ENCODE measurements around the gene ADGRL3.

DNA sequence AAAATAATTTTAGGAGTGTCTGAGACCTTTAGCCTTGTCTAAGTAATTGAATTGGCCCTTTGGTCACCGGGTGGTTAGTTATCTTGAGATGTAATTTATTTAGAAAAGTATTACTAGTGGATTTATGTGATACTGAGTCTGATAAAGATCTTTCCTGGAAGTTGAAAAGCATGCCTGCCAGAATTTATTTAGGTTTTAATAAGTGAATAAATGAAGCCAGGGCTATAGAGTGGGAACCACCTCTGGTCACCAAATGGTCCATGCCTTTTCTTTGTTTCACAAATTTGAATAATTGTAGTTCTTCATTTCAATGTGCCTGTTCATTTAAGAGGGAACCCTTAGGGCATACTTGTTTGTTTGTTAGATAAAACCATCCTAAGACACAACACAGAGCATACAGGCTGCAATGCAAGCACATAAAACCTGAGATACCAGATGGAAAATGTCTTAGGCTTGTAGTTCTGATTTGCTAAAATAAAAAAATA, 627.8 kb downstream of the ADGRL3 start:
- TF ChIP-seq, protein P1, sequence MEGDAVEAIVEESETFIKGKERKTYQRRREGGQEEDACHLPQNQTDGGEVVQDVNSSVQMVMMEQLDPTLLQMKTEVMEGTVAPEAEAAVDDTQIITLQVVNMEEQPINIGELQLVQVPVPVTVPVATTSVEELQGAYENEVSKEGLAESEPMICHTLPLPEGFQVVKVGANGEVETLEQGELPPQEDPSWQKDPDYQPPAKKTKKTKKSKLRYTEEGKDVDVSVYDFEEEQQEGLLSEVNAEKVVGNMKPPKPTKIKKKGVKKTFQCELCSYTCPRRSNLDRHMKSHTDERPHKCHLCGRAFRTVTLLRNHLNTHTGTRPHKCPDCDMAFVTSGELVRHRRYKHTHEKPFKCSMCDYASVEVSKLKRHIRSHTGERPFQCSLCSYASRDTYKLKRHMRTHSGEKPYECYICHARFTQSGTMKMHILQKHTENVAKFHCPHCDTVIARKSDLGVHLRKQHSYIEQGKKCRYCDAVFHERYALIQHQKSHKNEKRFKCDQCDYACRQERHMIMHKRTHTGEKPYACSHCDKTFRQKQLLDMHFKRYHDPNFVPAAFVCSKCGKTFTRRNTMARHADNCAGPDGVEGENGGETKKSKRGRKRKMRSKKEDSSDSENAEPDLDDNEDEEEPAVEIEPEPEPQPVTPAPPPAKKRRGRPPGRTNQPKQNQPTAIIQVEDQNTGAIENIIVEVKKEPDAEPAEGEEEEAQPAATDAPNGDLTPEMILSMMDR (IDR thresholded peaks at IDR 0.05; ENCODE audit: low read depth, low read length, missing input control): no peak
- TF ChIP-seq JUND (IDR thresholded peaks at IDR 0.05): no peak
- TF ChIP-seq TAF1 (conservative IDR thresholded peaks at IDR 0.05): no peak
- TF ChIP-seq, protein P2, sequence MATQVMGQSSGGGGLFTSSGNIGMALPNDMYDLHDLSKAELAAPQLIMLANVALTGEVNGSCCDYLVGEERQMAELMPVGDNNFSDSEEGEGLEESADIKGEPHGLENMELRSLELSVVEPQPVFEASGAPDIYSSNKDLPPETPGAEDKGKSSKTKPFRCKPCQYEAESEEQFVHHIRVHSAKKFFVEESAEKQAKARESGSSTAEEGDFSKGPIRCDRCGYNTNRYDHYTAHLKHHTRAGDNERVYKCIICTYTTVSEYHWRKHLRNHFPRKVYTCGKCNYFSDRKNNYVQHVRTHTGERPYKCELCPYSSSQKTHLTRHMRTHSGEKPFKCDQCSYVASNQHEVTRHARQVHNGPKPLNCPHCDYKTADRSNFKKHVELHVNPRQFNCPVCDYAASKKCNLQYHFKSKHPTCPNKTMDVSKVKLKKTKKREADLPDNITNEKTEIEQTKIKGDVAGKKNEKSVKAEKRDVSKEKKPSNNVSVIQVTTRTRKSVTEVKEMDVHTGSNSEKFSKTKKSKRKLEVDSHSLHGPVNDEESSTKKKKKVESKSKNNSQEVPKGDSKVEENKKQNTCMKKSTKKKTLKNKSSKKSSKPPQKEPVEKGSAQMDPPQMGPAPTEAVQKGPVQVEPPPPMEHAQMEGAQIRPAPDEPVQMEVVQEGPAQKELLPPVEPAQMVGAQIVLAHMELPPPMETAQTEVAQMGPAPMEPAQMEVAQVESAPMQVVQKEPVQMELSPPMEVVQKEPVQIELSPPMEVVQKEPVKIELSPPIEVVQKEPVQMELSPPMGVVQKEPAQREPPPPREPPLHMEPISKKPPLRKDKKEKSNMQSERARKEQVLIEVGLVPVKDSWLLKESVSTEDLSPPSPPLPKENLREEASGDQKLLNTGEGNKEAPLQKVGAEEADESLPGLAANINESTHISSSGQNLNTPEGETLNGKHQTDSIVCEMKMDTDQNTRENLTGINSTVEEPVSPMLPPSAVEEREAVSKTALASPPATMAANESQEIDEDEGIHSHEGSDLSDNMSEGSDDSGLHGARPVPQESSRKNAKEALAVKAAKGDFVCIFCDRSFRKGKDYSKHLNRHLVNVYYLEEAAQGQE (IDR thresholded peaks at IDR 0.05): no peak
- no peak for TF ChIP-seq YY1 (IDR thresholded peaks at IDR 0.05)
- TF ChIP-seq HNF4G (IDR thresholded peaks at IDR 0.05): no peak

Data from liver (tissue), 3 donors.